ENCODE measurements around the gene HOXA4.
A peak's percentile ranks its signal among the peaks of the same experiment; 100 is the strongest.

The HOXA4 gene

DNA sequence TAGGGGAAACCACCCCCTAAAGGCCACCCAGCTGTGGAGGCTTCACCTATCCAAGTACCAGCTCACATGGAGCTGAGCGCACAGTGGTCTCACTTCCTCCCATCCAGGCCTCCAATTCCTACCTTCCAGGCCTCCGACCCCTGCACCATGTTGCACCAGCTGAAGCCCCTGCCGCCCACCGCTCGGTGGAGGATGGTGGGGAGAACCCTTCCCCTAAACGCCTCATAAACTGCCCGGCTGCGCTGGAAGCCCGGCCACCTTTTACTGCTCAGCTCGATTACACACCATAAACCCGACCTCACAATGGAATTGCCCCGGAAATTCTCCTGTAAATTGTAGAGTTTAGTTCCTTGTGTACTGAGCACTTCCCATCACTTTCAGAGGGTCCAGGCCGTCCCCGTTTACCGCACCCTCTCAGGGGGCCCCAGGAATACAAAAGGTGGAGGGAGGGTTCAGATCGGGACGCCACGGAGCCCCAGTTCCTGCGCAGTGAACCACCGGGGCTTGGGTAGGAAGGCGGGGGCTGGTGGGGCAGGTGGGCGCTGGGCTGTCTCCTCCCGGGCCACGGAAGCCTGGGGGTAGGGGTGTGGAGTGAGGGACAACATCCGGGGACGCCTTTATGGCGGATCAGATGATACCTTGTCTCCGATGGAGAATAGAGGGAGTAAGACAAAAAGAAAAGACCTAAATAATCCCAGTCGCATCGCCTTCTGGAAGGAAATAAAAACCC lies 27.3 kb upstream of the HOXA4 start:
- DNase-seq, result no peak

DNA sequence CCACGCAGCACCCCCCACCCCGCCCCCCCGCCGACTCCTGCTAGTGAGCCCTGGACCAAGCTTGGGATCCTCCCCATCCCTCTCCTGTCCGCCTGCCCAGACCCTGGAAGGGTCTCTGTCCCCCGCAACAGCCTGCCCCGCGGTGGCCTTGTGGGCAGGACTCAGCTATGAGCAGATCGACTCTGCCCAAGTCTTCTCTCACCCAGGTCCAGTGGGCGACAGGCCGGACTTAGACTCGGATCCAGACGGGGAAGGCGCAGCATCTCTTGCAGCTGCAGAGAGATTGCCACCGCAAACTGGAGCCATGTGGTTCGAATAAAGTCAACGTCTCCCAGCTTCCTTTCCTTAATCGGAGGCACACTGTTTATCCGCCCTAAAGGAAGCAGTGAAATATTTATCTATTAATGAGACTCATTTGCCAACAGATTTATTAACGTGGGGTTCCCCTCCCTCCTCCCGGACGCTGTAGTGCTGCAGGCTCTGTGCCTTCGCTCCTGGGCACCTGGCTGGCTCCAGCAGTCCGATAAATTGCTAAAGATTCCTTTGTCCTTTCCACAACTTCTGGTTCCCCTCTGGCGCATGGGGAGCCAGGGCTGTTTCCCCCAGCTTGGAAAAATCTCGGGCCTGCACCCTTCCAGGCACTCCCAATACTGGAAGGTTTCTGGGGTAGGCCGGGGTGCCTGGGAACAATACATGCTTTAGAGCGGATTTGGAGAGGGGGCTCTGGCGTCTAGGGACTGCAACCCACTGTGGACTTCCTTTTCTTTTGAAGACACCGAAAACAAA lies 26.6 kb upstream of the HOXA4 start:
- DNase-seq, result no peak

- DNase-seq, result no peak
Measured at GRCh38 chr7:27156508-27156898, 25.9 kb upstream of the HOXA4 start, which contains the start of gene HOXA7. Gene HOXA7 (minus strand): TSS chr7:27156675. CDS start chr7:27156545, 130 bp downstream.

GRCh38 chr7:27155816-27156507 lies 25.4 kb upstream of the HOXA4 start:
- DNase-seq, result no peak

- DNase-seq, result no peak
Measured at GRCh38 chr7:27154901-27155815, 24.6 kb upstream of the HOXA4 start.

- DNase-seq, result no peak
Measured at GRCh38 chr7:27154369-27154768, 23.8 kb upstream of the HOXA4 start.

DNA sequence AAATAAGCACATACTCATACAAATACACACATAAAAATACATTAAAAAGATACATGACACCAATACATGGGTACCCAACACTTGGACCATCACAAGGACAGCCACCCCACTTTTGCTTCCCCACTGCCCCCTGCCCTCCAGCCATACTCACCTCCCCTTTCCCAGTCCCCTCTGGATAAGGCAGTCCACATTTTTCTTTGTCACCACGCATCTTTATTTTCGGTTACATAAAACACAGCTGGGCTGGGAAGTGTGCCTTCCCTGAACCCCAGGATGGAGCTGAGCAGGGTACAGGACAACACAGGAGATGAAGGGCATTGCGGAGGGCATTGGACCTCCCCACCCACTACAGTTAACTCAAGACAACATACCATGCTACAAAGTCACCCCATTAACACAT lies 23.0 kb upstream of the HOXA4 start:
- no peak for DNase-seq

DNA sequence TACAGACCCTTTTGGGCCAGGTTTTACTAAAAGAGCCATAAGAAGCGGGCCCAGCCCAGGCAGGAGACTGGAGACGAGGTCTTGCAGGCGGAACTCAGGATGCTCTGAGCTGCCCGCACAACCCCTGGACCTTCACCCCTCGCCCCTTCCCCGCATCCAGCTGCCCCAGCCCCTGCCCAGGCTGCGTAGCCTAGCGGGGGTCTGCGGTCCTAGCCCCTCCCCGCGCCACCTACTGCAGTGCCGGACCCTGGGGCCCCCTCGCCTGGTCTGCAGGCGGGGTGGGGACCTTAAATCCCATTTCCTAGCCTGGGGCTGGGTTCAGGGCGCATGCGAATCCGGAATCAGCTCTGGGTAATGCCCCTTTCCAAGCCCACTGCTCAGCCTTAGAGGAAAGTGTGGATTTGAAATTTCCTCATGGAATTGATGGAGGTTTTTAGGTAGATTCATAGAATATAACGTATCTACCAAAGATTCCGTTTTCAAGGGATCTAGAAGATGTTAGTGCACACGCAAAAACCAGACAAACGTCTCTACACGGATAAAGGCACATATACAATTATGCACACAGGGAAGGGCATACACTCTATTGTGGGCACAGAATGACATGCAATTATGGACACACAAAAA lies 22.4 kb upstream of the HOXA4 start:
- DNase-seq, result no peak

GRCh38 chr7:27151931-27152815 lies 21.6 kb upstream of the HOXA4 start, which contains the start of gene HOXA3:
Gene HOXA3 (minus strand): TSS chr7:27152583. CDS start chr7:27110640, 41,943 bp downstream.
- DNase-seq, result no peak

GRCh38 chr7:27151341-27151930 lies 20.9 kb upstream of the HOXA4 start:
- DNase-seq, result no peak

DNA sequence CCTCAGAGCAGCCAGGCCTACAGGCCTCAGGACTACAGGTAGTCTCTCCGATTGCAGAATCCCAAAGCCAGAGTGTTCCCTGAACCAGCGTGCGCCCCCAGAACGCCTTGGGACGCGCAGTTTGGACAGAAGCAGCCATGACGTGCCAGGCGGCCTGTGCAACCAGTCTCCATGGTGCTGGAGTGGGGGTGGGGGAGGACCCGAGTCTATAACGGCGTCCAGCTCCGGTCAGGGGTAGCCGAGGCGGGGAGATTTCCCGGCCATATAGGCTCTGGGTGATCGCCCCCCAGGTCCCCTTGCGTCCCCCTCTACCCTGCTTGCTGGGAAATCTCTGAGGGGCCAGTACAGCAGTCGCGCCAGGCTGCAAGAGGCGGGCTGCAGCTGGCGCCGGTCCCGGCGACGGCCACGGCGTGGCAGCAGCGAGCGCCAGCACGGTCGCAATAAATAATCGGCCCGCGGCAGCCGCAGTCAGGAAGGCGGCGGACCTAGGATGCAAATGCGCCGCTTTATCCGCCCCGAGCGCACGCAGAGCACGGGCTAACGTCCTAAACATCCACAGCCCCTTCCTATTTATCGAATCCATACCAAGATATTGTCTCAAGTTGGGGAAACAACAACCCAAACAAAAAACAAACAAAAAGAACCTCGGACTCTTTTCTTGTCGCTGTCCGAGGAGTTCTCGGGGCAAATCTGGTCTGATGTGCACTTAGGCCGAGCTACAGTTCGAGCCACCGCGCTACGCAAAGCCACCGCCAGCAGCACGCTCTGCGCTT lies 20.2 kb upstream of the HOXA4 start:
- peak; percentile 43 for DNase-seq

GRCh38 chr7:27149842-27150567 lies 19.4 kb upstream of the HOXA4 start:
- DNase-seq, result no peak

DNA sequence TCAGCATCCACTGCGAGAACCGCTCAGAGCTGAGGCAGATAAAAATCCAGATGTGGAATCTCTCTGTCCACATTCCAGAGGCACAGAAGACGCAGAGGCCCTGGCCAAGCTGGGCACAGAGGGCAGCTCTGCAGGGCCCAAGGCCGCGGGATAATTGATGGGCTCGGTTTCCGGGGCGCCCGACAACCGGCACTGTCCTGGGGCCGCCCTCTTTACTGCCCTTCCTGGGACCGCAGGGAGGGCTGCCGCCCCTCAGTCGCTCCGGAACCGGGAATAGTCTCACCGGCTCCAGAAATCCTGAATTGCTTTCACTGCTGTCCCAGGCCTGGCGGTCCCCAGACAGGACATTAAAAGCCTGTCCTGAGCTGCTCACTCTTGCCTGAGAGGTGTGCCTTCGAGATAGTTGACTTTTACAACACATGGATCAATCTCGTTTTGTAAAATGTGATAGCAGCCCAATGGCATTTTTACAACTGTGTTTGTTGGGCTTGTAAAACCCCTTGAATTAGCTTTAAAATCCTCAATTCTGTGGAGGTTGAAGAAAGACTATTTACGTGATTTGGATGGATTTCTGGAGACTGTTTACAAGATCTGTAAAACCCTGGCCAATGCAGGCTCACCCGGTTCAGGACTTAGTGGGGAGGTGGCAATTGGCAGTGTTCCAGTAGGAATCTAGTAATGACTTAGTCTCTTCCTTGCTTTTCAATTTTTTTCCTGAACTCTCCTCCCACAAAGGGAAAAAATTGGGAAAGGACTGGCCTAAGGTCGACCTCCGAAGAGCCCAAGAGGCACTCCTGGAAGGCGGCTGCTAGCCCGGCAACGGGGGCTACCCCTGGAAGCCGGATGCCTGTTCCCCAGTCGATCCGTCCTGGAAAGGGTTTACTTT lies 18.4 kb upstream of the HOXA4 start:
- DNase-seq, result no peak

DNA sequence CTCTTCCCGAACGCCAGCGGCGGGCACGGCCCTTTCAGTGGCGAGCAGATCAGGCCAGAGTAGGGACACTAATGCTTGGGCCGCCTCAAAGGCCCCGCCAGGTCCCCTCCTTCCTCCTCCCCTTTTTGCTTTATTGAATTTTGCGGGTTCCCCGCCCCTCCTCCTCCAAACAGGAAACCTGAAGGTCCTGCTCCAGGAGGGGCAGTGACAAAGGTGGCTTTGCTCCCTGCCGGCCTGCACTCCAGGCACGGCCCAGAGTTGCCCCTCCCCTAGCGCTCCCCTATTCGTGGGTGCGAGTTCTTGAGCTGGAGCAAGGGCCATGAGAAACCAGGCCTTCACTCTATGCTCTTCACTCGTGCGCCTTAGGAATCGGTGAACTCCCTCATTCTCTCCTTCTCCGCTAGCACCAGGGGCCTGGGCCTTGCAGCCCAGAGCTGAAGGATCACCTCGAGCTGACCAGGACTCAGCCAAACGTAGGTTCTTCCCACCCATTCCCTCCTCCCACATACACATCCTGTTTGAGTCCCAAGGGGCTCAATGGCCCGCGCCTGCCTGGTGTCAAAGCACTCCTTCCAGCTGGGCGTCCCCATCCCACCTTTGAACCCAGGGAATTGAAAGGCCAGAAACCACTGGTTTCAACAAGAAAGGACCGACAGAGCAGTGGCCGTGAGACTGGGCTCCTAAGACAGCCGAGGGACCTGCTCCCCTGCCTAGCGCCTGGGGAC lies 17.6 kb upstream of the HOXA4 start:
- DNase-seq, result no peak

GRCh38 chr7:27147199-27148030 lies 16.9 kb upstream of the HOXA4 start, which contains the start of gene HOXA6:
Gene HOXA6 (minus strand): TSS chr7:27147774. CDS start chr7:27147749, 25 bp downstream.
- no peak for DNase-seq
